Endometrial microvascular endothelial cells (primary cell): ENCODE data around the gene PLEKHA4. TPM values are rescaled to one million over a fixed set of nuclear protein-coding genes. Genes with fewer than 3 reads are reported as not detected.

ENCODE experiments used
- in situ Hi-C: cut with HindIII; loops from 2 replicates; pipeline ENCODE4 v1.10.0; 2017; ENCODE audit warnings: low sequenced_read_pairs, low pct_unique_long_range_greater_than_20kb; ENCODE audit errors: inconsistent ontology term
- total RNA-seq: library from RNA; depleted of rRNA; stranded (reverse); fragments of >200 nt; gene quantifications from one replicate; pipeline ENCODE4 v1.2.3, GENCODE V29; 2015; ENCODE audit errors: inconsistent ontology term

Gene PLEKHA4
- total RNA-seq, 1 donor from 2014 or later: not detected

- in situ Hi-C loops: no loop called here
These were observed 55.1 kb downstream of the PLEKHA4 start for GRCh38 chr19:48813123-48813913.

- in situ Hi-C loops: no loop called here
These were observed 56.1 kb downstream of the PLEKHA4 start for GRCh38 chr19:48812094-48812929.

- in situ Hi-C loops: no loop called here
These were observed 58.3 kb downstream of the PLEKHA4 start for GRCh38 chr19:48810151-48810550.

DNA sequence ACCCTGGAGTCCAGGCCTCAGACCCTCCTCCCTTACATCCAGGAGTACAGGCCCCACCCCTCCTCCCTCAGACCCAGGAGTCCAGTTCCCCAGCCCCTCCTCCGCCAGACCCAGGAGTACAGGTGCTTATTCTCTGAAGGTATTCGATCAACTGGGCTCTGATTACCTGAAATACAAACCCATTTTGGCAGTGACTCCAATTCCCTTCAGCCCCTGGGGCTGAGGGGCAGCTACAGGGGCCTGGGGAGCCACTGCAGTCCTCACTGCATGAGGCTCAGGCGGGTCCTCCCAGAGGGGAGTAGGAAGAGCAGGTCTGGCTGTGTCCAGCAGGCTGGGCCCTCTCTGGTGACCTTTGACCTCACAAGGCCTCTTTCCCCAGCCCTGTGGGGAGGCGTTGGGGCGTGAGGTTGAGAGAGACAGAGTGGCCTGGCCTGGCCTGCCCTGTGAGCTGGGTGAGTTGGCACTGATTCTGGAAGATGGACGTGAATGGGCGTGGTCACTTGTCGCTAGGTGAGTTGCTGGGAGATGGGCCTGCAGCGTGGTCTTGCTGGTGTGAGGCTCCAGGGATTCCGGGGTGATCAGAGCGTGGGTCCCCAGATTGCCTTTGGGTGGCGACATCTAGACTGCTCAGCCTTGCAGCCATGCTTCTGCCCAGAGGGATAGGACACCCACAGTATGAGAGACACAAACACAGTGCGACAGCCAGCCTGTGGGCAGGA lies 60.7 kb downstream of the PLEKHA4 start:
- in situ Hi-C loops: no loop called here

GRCh38 chr19:48806818-48807589 lies 61.4 kb downstream of the PLEKHA4 start:
- in situ Hi-C loops: no loop called here

DNA sequence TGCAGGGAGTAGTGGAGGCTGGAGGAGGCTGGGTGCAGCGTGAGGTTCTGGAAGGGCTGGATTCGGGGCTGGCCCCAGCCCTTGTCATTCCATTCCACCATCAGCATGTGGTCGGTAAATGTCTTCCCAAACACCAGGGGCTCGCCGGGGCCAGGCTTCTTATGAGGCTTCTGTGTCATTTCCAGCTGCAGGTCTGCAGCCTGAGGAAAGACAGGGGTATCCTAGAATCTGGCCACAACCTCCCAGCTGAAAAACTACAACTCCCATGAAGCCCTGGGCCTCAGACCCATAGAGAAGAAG lies 61.9 kb downstream of the PLEKHA4 start:
- in situ Hi-C loops: no loop called here

DNA sequence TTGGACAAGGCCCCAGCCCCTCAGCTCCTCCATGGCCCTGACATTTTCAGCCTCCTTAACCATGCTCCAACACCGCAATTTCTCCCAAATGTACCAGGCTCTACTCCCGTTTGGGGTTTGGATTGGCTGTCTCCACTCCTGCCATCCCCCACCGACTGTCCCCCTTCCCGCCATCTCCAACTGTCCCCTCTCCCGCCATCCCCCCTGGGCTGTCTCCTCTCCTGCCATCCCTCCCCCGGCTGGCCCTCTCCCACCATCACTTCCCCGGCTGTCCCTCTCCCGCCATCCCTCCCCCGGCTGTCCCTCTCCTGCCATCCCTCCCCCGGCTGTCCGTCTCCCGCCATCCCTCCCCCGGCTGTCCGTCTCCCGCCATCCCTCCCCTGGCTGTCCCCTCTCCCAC lies 63.0 kb downstream of the PLEKHA4 start:
- in situ Hi-C loops: no loop called here

DNA sequence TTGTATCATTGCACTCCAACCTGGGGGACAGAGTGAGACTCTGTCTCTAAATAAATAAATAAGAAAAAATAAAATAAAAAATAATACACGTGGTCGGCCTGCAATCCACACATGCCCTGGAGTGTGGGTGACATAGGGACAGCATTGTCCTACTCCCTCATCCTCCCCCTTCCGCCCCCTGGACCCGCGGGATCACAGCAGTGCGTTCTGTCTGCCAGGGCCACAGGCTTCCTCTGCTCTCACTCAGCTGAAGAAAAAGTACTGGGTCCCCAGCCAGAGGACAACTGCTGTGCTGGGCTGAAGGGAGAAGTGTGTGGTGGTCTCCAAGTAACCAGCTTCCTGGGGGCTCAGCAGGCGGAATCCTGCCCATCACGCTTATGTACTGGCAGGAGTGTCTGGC lies 63.9 kb downstream of the PLEKHA4 start:
- in situ Hi-C loops: no loop called here

DNA sequence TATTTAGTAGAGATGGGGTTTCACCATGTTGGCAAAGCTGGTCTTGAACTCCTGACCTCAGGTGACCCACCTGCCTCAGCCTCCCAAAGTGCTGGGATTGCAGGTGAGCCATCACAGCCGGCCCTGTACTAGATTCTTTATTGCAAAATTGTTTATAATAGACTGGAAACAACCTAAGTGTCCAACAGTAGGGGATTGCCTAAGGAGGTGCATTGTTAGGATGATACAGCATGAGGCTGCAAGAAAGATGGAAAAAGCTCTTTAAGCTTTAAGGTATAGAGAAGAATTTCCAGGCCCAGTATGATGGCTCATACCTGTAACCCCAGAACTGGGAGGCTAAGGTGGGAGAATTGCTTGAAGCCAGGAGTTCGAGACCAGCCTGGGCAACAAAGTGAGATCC lies 65.8 kb downstream of the PLEKHA4 start:
- in situ Hi-C loops: no loop called here

- in situ Hi-C loops: loop anchor here (10.0 kb wide), 2 partner anchors 45 to 195 kb away; partner anchors contain the start of genes GYS1 and RUVBL2
These were observed 68.8 kb downstream of the PLEKHA4 start for GRCh38 chr19:48799358-48800300.

DNA sequence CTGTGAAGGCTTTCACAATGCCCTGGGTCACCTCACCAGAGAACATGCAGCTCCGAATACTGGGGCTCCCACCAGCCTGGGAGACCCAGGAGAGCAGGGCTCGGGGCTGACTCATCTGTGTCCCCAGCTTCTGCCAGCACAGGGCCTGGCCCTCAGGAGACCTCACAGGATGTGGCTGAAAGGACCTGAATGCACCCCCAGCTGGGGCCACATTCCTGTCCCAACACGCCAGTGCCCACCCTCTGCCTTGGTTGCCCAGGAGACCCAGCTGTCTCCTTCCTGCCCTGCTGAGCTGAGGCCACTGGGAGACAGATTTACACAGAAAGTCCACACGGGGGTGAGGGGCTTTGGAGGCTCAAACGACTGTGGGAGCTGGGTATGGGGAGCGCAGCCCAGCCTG lies 69.5 kb downstream of the PLEKHA4 start:
- in situ Hi-C loops: loop anchor here (10.0 kb wide), 2 partner anchors 46 to 196 kb away; partner anchors contain the start of genes GYS1 and RUVBL2

DNA sequence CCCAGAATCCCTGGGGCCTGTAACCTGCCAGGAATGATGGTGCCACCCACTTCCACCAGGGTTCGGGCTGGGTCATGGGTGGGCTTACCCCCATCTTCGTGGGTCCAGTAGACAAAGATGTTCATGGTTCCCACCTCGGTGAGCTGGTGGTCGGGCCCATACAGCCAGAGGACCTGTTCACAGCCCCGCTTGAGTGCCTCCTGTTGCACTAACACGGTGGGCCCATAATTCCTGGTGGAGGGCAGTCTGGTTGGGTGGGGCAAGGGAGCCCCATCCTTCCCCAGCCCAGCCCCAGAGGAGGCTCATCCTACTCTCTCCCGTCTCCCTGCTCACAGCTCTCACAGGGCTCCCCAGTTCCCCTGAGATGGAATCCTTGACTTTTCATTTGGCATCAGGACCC lies 71.3 kb downstream of the PLEKHA4 start:
- in situ Hi-C loops: loop anchor here (10.0 kb wide), 2 partner anchors 48 to 198 kb away; partner anchors contain the start of genes GYS1 and RUVBL2

DNA sequence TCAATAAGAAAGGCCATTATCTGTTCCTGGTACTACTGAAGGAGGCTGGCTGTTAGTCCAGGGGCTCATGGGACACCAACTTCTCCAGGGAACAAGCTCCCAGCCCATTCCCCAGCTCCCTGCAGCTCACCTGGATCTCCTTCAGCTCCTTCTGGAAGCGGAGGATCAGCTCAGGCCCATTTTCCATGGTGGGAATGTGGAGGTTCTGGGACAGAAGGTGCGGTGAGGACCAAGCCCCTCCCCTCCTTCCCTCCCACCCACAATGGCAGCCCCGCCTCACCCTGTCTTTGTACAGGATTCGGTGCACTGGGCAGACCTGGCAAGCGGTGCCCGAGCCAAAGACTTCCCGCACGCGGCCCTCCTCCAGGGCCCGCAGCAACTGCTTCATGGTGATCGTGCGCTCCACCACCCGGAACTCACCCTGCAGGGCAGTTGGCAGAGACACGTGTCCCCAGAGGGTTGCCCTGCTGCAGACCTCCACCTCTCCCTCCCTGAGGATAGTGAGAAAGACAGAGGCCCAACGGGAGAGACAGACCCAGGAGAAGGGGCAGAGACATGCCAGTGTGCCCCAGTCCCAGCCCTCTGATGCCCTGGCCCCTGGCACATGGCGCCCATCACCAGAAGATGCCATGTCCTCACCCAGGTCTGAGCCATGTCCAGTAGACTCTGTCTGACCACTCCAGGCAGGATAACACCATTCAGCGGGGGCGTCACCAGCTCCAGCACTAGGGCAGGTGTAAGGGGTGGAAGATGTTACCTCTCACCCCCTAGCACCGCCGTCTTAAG lies 71.9 kb downstream of the PLEKHA4 start:
- in situ Hi-C loops: loop anchor here (10.0 kb wide), 2 partner anchors 48 to 198 kb away; partner anchors contain the start of genes GYS1 and RUVBL2

DNA sequence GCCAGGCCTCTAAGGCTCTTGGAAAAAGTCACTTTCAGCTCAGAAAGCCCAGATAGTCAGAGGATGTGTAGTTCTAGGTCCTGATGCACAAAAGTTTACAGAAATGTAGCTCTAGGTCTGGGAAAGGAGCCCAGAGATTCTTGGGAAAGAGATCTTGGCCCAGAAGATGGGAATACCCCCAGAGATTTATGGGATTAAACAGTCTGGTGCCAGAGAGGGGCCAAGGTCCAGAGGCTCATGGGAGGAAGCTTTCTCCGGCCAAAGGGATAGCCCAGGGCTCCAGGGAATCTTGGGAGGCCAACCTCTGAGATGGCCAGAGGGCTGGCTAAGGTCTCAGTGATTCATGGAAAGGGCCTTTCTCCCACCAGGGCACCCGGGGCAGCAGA lies 72.7 kb downstream of the PLEKHA4 start:
- in situ Hi-C loops: loop anchor here (10.0 kb wide), 2 partner anchors 49 to 199 kb away; partner anchors contain the start of genes GYS1 and RUVBL2

DNA sequence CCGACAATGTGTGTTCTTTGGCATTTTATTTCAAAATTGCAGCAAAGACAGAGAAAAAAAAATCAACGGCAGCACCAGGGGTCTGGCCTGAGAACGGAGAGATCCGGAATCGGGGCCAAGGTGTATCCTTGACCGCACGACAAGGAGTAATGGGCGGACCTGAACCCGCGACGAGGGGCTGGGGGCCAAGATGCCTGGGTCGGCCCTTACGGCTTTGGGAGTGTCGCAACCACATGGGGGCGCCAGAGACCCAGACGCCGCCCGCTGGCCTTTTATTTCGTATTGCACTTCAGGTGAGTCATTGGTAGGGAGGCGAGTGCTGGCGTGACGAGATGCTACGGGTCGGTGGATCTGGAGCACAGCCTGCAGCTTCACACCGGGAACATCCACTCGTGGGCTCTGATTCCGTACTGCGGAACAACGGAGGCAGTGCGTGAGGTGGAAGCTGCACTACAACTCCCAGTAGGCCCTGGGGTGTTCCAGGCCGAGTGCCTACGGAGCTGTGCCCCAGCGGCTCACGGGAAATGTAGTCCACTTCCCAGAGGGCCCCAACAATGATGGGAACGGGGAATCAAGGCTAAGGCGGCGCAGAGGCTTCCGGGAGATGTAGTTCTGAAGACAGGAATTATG lies 73.2 kb downstream of the PLEKHA4 start:
- in situ Hi-C loops: loop anchor here (10.0 kb wide), 2 partner anchors 50 to 200 kb away; partner anchors contain the start of genes GYS1 and RUVBL2

GRCh38 chr19:48794291-48794690 lies 74.1 kb downstream of the PLEKHA4 start:
- in situ Hi-C loops: loop anchor here (10.0 kb wide), 2 partner anchors 51 to 201 kb away; partner anchors contain the start of genes GYS1 and RUVBL2
